ENCODE measurements around the gene RPS2.

The RPS2 gene

GRCh38 chr16:1985466-1986150 lies 21.0 kb upstream of the RPS2 start:
- peak overlapping the region; percentile 71 for H3K4me3 ChIP-seq (ENCODE audit: low read depth, low read length)
- no peaks in the 10 kb centered on the region for H3K9me3 ChIP-seq (ENCODE audit: control insufficient read depth, low read length)
- H3K27me3 ChIP-seq (ENCODE audit: control insufficient read depth, insufficient read depth, low read length), result no peaks in the 10 kb centered on the region
- H3K4me1 ChIP-seq, result peaks cover 7% of the 10 kb centered on the region
- no peaks in the 10 kb centered on the region for H3K36me3 ChIP-seq (ENCODE audit: control insufficient read depth, insufficient read depth, low read length)
- H3K9ac ChIP-seq, result no peak overlapping the region
- H2AFZ ChIP-seq, result no peak overlapping the region
- H3K79me2 ChIP-seq, result no peaks in the 10 kb centered on the region
- TF ChIP-seq, protein P1, sequence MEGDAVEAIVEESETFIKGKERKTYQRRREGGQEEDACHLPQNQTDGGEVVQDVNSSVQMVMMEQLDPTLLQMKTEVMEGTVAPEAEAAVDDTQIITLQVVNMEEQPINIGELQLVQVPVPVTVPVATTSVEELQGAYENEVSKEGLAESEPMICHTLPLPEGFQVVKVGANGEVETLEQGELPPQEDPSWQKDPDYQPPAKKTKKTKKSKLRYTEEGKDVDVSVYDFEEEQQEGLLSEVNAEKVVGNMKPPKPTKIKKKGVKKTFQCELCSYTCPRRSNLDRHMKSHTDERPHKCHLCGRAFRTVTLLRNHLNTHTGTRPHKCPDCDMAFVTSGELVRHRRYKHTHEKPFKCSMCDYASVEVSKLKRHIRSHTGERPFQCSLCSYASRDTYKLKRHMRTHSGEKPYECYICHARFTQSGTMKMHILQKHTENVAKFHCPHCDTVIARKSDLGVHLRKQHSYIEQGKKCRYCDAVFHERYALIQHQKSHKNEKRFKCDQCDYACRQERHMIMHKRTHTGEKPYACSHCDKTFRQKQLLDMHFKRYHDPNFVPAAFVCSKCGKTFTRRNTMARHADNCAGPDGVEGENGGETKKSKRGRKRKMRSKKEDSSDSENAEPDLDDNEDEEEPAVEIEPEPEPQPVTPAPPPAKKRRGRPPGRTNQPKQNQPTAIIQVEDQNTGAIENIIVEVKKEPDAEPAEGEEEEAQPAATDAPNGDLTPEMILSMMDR (IDR thresholded peaks at IDR 0.05), result no peak
- H3K4me2 ChIP-seq (ENCODE audit: low read length), result no peak overlapping the region
- no peak overlapping the region for H3K27ac ChIP-seq

- Histone ChIP-seq H3K27me3 (ENCODE audit: control insufficient read depth, insufficient read depth, low read length) (no peaks in the 10 kb centered on the region), H3K27ac (peak overlapping the region; percentile 48), H3K79me2 (no peaks in the 10 kb centered on the region), H3K4me3 (ENCODE audit: low read depth, low read length) (peak overlapping the region; percentile 71), H3K36me3 (ENCODE audit: control insufficient read depth, insufficient read depth, low read length) (no peaks in the 10 kb centered on the region), H3K4me1 (peaks cover 5% of the 10 kb centered on the region), H3K9me3 (ENCODE audit: control insufficient read depth, low read length) (no peaks in the 10 kb centered on the region), H3K4me2 (ENCODE audit: low read length) (peak overlapping the region; percentile 98), H3K9ac (peak overlapping the region; percentile 58), H2AFZ (peak overlapping the region; percentile 71)
- TF ChIP-seq, protein P1 (IDR thresholded peaks at IDR 0.05), result no peak
These were observed 20.0 kb upstream of the RPS2 start for GRCh38 chr16:1984347-1985225.

DNA sequence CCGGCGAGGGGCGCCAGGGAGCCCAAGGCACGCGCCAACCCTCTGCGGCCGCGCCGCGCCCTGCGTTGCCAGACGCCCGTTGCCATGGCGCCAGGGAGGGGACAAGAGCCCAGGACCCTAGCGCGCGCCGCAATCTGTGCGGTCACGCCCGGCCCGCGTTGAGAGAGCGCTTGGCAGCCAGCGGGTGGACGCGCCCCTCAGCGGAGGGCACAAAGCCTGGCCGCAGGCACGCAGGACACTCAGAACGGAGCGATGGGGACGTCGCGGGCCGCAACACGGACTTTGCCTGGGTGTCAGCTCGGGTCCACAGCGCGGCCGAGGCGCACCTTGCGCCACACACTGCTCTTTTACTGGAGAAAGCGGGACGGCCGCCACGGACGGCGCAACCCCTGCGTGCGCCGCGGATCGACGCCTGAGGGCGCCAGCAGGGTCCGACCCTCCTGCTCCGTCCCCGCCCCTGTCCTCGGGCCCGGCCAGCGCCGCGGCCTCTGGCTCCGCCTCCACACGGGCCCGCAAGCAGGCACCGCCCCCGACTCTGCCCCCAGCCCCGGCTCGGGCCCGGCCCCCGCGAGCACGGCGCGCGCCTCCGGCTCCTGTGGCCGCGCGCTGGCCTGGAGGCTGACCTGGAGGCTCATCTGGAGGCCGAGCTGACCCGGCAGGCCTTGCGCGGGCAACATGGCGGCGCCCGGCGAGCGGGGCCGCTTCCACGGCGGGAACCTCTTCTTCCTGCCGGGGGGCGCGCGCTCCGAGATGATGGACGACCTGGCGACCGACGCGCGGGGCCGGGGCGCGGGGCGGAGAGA lies 19.1 kb upstream of the RPS2 start, which contains the start of gene GFER:
GFER (plus strand) TSS at position 650 of the 803 bp plus-strand sequence; CDS start at position 676, 26 bp downstream.
- TF ChIP-seq, protein P1 (IDR thresholded peaks at IDR 0.05), result no peak
- Histone ChIP-seq H3K27me3 (ENCODE audit: control insufficient read depth, insufficient read depth, low read length) (no peaks in the 10 kb centered on the region), H3K4me2 (ENCODE audit: low read length) (peak within 1 kb of the TSS; percentile 98), H3K4me3 (ENCODE audit: low read depth, low read length) (peak within 1 kb of the TSS; percentile 71), H2AFZ (peak within 1 kb of the TSS; percentile 71), H3K4me1 (peaks cover 5% of the 10 kb centered on the region), H3K36me3 (ENCODE audit: control insufficient read depth, insufficient read depth, low read length) (no peaks in the 10 kb centered on the region), H3K79me2 (no peaks in the 10 kb centered on the region), H3K27ac (peak within 1 kb of the TSS; percentile 48), H3K9me3 (ENCODE audit: control insufficient read depth, low read length) (no peaks in the 10 kb centered on the region), H3K9ac (peak within 1 kb of the TSS; percentile 58)

DNA sequence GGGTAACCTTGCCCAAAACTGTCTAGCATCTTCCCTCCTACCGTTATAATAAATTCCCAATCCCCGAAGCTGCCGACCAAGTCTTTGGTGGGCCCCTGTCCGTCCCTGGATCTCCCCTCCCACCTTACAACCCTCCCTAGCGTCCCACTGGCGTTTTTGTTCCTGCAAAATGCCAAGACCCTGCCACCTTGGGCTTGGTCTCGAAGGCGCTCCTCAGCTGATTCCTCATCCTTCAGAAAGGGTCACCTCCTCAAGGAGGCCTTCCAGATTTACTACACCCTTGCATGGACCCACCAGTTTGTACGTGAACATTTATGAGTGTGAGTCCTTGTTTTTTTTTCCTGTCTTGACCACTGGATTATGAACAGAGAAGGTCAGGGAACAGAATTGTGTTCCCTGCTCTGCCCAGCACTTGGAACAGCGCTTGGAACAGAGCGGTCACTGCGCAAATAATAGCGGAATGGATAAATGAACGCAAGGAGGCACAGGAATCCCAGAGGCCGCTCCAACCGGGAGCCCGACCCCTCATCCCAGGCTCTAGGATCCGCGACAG lies 18.4 kb upstream of the RPS2 start:
- H3K4me2 ChIP-seq (ENCODE audit: low read length), result peak overlapping the region; percentile 98
- no peaks in the 10 kb centered on the region for H3K27me3 ChIP-seq (ENCODE audit: control insufficient read depth, insufficient read depth, low read length)
- H3K4me1 ChIP-seq, result peaks cover 5% of the 10 kb centered on the region
- H3K79me2 ChIP-seq, result no peaks in the 10 kb centered on the region
- no peaks in the 10 kb centered on the region for H3K9me3 ChIP-seq (ENCODE audit: control insufficient read depth, low read length)
- H3K36me3 ChIP-seq (ENCODE audit: control insufficient read depth, insufficient read depth, low read length), result no peaks in the 10 kb centered on the region
- H3K4me3 ChIP-seq (ENCODE audit: low read depth, low read length), result peak overlapping the region; percentile 71
- peak overlapping the region; percentile 25 for H3K27ac ChIP-seq
- no peak overlapping the region for H3K9ac ChIP-seq
- TF ChIP-seq, protein P1 (IDR thresholded peaks at IDR 0.05), result no peak
- peak overlapping the region; percentile 63 for H2AFZ ChIP-seq
